Measurements from ENCODE around the gene CARD10. TPM values are rescaled to one million over a fixed set of nuclear protein-coding genes. Genes with fewer than 3 reads are reported as not detected.

Gene CARD10
- total and polyA plus RNA-seq, 4 donors, result 6.8 to 16.3 (median 10.2) TPM

DNA sequence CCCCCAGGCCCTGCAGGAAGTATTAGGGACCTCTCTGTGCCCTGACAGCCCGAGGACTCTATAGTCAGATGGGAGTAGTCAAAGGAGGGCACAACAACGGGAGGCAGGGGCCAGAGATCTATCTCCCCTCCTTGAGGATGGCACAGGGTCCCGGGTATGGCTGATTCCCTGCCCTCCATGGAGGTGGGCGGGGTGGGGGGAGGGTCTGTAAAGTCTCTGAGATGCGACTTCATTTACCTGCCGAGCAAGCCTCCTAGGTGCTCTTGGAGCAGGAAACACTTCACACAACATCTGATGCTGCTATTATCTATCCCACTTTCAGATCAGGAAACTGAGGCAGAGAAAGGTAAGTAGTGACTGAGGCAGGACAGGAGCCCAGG is 40.3 kb upstream of the CARD10 start:
- ATAC-seq (ENCODE audit: insufficient read depth, low FRiP score) (no peak), DNase-seq (no peak)
- Histone ChIP-seq H3K9ac (ENCODE audit: insufficient read depth in 1 of 2, low read length in 2 of 2) (peak overlapping the region; percentile 46 to 67), H3K36me3 (ENCODE audit: control insufficient read depth in 4 of 4, insufficient read depth in 4 of 4, low read length in 4 of 4) (peaks cover 0 to 6% (median 4%) of the 10 kb centered on the region in 4 donors), H3K27me3 (ENCODE audit: control insufficient read depth in 3 of 3, insufficient read depth in 3 of 3, low read length in 2 of 3) (no peaks in the 10 kb centered on the region), H3K9me3 (ENCODE audit: control insufficient read depth in 4 of 4, insufficient read depth in 3 of 4, low read length in 3 of 4) (no peaks in the 10 kb centered on the region), H3K27ac (ENCODE audit: low read depth in 1 of 2, low read length in 1 of 2) (peak overlapping the region; percentile 81 to 89), H3K4me3 (peak overlapping the region; percentile 22), H3K4me1 (ENCODE audit: control insufficient read depth in 5 of 5, insufficient read depth in 5 of 5, low read length in 5 of 5) (peaks cover 0 to 43% (median 24%) of the 10 kb centered on the region in 5 donors)
- TF ChIP-seq CTCF (IDR thresholded peaks at IDR 0.05; ENCODE audit: control extremely low read depth, extremely low read depth), result no peak
- WGBS, 2 donors, result 70 to 75% methylated on average over 6 of the region's 6 CpGs

DNA sequence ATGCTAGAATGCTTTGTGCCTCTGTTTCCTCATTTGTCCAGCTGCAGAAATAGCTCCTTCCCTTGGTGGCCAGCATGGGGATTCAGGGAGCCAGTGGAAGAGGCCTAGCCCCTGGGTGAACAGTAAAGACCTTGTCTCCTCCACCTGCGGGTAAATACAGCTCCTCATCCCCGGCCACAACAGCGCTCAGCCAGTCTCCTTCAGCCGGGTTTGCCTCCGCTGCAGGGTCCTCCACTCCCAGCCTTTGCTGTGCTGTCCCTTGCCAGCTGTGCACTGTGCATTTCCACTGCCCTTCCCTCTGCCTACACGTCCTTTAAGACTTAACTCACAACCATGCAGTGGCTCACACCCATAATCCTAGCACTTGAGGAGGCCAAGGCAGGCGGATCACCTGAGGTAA is 39.6 kb upstream of the CARD10 start:
- no peak for DNase-seq
- Histone ChIP-seq H3K4me1 (ENCODE audit: control insufficient read depth in 5 of 5, insufficient read depth in 5 of 5, low read length in 5 of 5) (peaks cover 0 to 36% (median 24%) of the 10 kb centered on the region in 5 donors), H3K27ac (ENCODE audit: low read depth in 1 of 2, low read length in 1 of 2) (peak overlapping the region in 1 of 2 donors; percentile 54)

DNA sequence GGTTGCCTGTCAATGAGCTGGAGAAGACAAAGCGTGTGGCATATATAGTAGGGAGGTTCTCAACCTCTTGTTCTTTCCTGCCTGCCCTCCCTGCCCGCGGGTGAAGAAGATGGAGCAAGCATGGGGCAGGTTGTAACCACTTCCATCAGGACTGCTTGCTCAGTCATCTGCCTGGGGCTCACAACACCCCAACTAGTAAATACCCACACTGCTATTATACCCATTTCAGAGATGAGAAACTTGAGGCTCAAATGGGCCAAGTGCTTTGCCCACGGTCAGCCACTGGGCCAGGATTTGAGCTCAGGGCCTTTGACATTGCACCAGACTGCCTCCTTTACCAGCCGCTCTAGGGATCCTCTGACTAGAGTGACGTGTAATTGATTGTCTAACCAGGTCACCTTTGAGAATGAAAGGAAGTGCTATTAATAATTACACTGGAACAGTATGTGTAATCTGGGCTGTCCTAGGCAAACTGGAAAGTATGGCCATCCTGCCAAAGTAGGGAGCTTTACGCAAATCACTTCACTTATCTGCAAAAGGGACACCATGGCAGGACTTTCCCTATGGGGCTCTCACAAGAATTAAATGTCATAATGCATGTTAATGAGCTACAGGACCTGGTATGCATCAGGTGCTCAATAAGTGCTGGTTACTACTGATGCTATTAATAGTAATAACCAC is 38.2 kb upstream of the CARD10 start:
- no peak for TF ChIP-seq CTCF (IDR thresholded peaks at IDR 0.05; ENCODE audit: control extremely low read depth, extremely low read depth)
- Histone ChIP-seq H3K4me1 (ENCODE audit: control insufficient read depth in 5 of 5, insufficient read depth in 5 of 5, low read length in 5 of 5) (peaks cover 0 to 31% (median 16%) of the 10 kb centered on the region in 5 donors), H3K27me3 (ENCODE audit: control insufficient read depth in 3 of 3, insufficient read depth in 3 of 3, low read length in 2 of 3) (no peaks in the 10 kb centered on the region), H3K4me3 (no peak overlapping the region), H3K9ac (ENCODE audit: insufficient read depth in 1 of 2, low read length in 2 of 2) (no peak overlapping the region), H3K27ac (ENCODE audit: low read depth in 1 of 2, low read length in 1 of 2) (peak overlapping the region; percentile 4 to 47), H3K9me3 (ENCODE audit: control insufficient read depth in 4 of 4, insufficient read depth in 3 of 4, low read length in 3 of 4) (no peaks in the 10 kb centered on the region), H3K36me3 (ENCODE audit: control insufficient read depth in 4 of 4, insufficient read depth in 4 of 4, low read length in 4 of 4) (peaks cover 0 to 4% (median 3%) of the 10 kb centered on the region in 4 donors)
- 59 to 72% methylated on average over 7 of the region's 7 CpGs for WGBS, 2 donors
- DNase-seq (no peak), ATAC-seq (ENCODE audit: insufficient read depth, low FRiP score) (no peak)

More for the DNA sequence above, 39.6 kb upstream of the CARD10 start:
- ATAC-seq (ENCODE audit: insufficient read depth, low FRiP score), result no peak
- Histone ChIP-seq H3K9me3 (ENCODE audit: control insufficient read depth in 4 of 4, insufficient read depth in 3 of 4, low read length in 3 of 4) (no peaks in the 10 kb centered on the region), H3K36me3 (ENCODE audit: control insufficient read depth in 4 of 4, insufficient read depth in 4 of 4, low read length in 4 of 4) (peaks cover 0 to 4% (median 4%) of the 10 kb centered on the region in 4 donors), H3K4me3 (no peak overlapping the region), H3K27me3 (ENCODE audit: control insufficient read depth in 3 of 3, insufficient read depth in 3 of 3, low read length in 2 of 3) (no peaks in the 10 kb centered on the region), H3K9ac (ENCODE audit: insufficient read depth in 1 of 2, low read length in 2 of 2) (no peak overlapping the region)
- TF ChIP-seq CTCF (IDR thresholded peaks at IDR 0.05; ENCODE audit: control extremely low read depth, extremely low read depth), result no peak
- 83 to 86% methylated on average over 7 of the region's 7 CpGs for WGBS, 2 donors

Data from lung (tissue), 12 donors.